SK-N-SH treated with all-trans-retinoic acid at 6 μM for 48 hours (cell line): ENCODE measurements around the gene WDR31.
"Not testable (repeated sequence)": the region's sequence is repeated elsewhere in the genome, so short reads cannot be mapped to it uniquely, and the experiment has no call there.

ENCODE experiments used
- ATAC-seq: fragments of 200-7000 bp; cut with Tn5 transposase; 3 replicates; pipeline ENCODE4 v1.9.1; 2020; ENCODE audit warnings: mild to moderate bottlenecking, moderate library complexity
- ARNTL ChIP-seq: fragments of 450-650 bp; formaldehyde crosslinking; IDR thresholded peaks from 2 replicates; pipeline ENCODE4 v1.5.0; 2020; ENCODE audit warnings: low read depth, mild to moderate bottlenecking, moderate library complexity, borderline replicate concordance
- BACH2 ChIP-seq: fragments of 250-450 bp; sonication (Bioruptor Pico); IDR thresholded peaks from 2 replicates; pipeline ENCODE4 v1.9.0; 2021; ENCODE audit warnings: mild to moderate bottlenecking, borderline replicate concordance
- CREB5 ChIP-seq: fragments of 250-450 bp; sonication (Bioruptor Pico); IDR thresholded peaks from 2 replicates; pipeline ENCODE4 v1.5.1; 2020; ENCODE audit warnings: low read depth, mild to moderate bottlenecking, moderate library complexity
- CSDC2 ChIP-seq: fragments of 250-450 bp; sonication (Bioruptor Pico); IDR thresholded peaks from 2 replicates; pipeline ENCODE4 v1.5.0; 2020; ENCODE audit warnings: mild to moderate bottlenecking, moderate library complexity
- ESRRG ChIP-seq: fragments of 250-450 bp; sonication (Bioruptor Pico); IDR thresholded peaks from 2 replicates; pipeline ENCODE4 v1.6.1; 2021; ENCODE audit warnings: mild to moderate bottlenecking
- OSR1 ChIP-seq: fragments of 250-450 bp; sonication (Bioruptor Pico); IDR thresholded peaks from 2 replicates; pipeline ENCODE4 v1.8.0; 2022; ENCODE audit warnings: moderate library complexity, mild to moderate bottlenecking, inconsistent platforms
- POU6F1 ChIP-seq: fragments of 250-450 bp; sonication (Bioruptor Pico); IDR thresholded peaks from 2 replicates; pipeline ENCODE4 v1.8.0; 2021; ENCODE audit warnings: low read depth, mild to moderate bottlenecking, moderate library complexity, borderline replicate concordance
- PPARA ChIP-seq: fragments of 250-450 bp; sonication (Bioruptor Pico); IDR thresholded peaks from 2 replicates; pipeline ENCODE4 v1.5.0; 2020; ENCODE audit warnings: mild to moderate bottlenecking, borderline replicate concordance
- RARB ChIP-seq: fragments of 250-450 bp; sonication (Bioruptor Pico); IDR thresholded peaks from 2 replicates; pipeline ENCODE4 v1.8.0; 2021; ENCODE audit warnings: mild to moderate bottlenecking, moderate library complexity
- SNAI2 ChIP-seq: fragments of 250-450 bp; sonication (Bioruptor Pico); IDR thresholded peaks from 2 replicates; pipeline ENCODE4 v1.5.0; 2020; ENCODE audit warnings: mild to moderate bottlenecking, moderate library complexity
- TCF4 ChIP-seq: fragments of 250-450 bp; sonication (Bioruptor Pico); IDR thresholded peaks from 2 replicates; pipeline ENCODE4 v1.8.0; 2021; ENCODE audit warnings: mild to moderate bottlenecking, moderate library complexity, borderline replicate concordance
- TOX ChIP-seq: fragments of 250-450 bp; sonication (Bioruptor Pico); IDR thresholded peaks from 2 replicates; pipeline ENCODE4 v1.8.0; 2021; ENCODE audit warnings: mild to moderate bottlenecking, moderate library complexity, borderline replicate concordance
- TSHZ2 ChIP-seq: fragments of 250-450 bp; sonication (Bioruptor Pico); IDR thresholded peaks from 2 replicates; pipeline ENCODE4 v1.5.0; 2020; ENCODE audit warnings: mild to moderate bottlenecking, moderate library complexity
- ZC3H10 ChIP-seq: fragments of 250-450 bp; sonication (Bioruptor Pico); IDR thresholded peaks from 2 replicates; pipeline ENCODE4 v1.5.1; 2021; ENCODE audit warnings: mild to moderate bottlenecking, moderate library complexity
- ZFP3 ChIP-seq: fragments of 250-450 bp; sonication (Bioruptor Pico); IDR thresholded peaks from 2 replicates; pipeline ENCODE4 v1.5.0; 2020; ENCODE audit warnings: mild to moderate bottlenecking, moderate library complexity
- ZFP30 ChIP-seq: fragments of 450-650 bp; formaldehyde crosslinking; IDR thresholded peaks from 2 replicates; pipeline ENCODE4 v1.5.0; 2022; ENCODE audit warnings: mild to moderate bottlenecking, moderate library complexity
- ZNF565 ChIP-seq: fragments of 450-650 bp; formaldehyde crosslinking; conservative IDR thresholded peaks from 2 replicates; pipeline ENCODE4 v1.5.0; 2020; ENCODE audit warnings: low read depth, mild to moderate bottlenecking, moderate library complexity
- ZNF70 ChIP-seq: fragments of 450-650 bp; formaldehyde crosslinking; IDR thresholded peaks from 2 replicates; pipeline ENCODE4 v1.5.0; 2020; ENCODE audit warnings: mild to moderate bottlenecking, moderate library complexity
- ZNF8 ChIP-seq: fragments of 450-650 bp; formaldehyde crosslinking; IDR thresholded peaks from 2 replicates; pipeline ENCODE4 v1.5.0; 2020; ENCODE audit warnings: mild to moderate bottlenecking, moderate library complexity

WDR31 gene

GRCh38 chr9:113380869-113381378 lies 40.8 kb upstream of the WDR31 start (continued):
- TF ChIP-seq CREB5 (CRISPR knock-in tag) (no peak), RARB (CRISPR knock-in tag) (no peak), ZNF565 (CRISPR knock-in tag) (no peak), ZNF70 (CRISPR knock-in tag) (no peak)

- ATAC-seq, result not testable (repeated sequence)
Observed at GRCh38 chr9:113379829-113380210, 39.7 kb upstream of the WDR31 start.

- not testable (repeated sequence) for ATAC-seq
Observed at GRCh38 chr9:113379094-113379828, 39.2 kb upstream of the WDR31 start.

- TF ChIP-seq ZFP3 (CRISPR knock-in tag) (no peak), OSR1 (CRISPR knock-in tag) (no peak), TCF4 (CRISPR knock-in tag) (no peak), POU6F1 (CRISPR knock-in tag) (no peak), BACH2 (no peak), ZFP30 (CRISPR knock-in tag) (no peak), ESRRG (no peak), CREB5 (CRISPR knock-in tag) (no peak), ARNTL (no peak), ZNF70 (CRISPR knock-in tag) (no peak), SNAI2 (CRISPR knock-in tag) (no peak), ZNF8 (CRISPR knock-in tag) (no peak), CSDC2 (CRISPR knock-in tag) (no peak), PPARA (CRISPR knock-in tag) (no peak), ZC3H10 (CRISPR knock-in tag) (no peak), ZNF565 (CRISPR knock-in tag) (no peak), RARB (CRISPR knock-in tag) (no peak), TOX (CRISPR knock-in tag) (no peak), TSHZ2 (CRISPR knock-in tag) (no peak)
- ATAC-seq, result peak; percentile 96
Observed at GRCh38 chr9:113376634-113377567, 36.8 kb upstream of the WDR31 start, which contains the start of gene HDHD3. TSS of gene HDHD3 (minus strand) at chr9:113376986. CDS start at chr9:113374354, 2,632 bp downstream.
